ENCODE data around the gene MAFG.
A peak's percentile ranks its signal among the peaks of the same experiment; 100 is the strongest.

Gene MAFG

DNA sequence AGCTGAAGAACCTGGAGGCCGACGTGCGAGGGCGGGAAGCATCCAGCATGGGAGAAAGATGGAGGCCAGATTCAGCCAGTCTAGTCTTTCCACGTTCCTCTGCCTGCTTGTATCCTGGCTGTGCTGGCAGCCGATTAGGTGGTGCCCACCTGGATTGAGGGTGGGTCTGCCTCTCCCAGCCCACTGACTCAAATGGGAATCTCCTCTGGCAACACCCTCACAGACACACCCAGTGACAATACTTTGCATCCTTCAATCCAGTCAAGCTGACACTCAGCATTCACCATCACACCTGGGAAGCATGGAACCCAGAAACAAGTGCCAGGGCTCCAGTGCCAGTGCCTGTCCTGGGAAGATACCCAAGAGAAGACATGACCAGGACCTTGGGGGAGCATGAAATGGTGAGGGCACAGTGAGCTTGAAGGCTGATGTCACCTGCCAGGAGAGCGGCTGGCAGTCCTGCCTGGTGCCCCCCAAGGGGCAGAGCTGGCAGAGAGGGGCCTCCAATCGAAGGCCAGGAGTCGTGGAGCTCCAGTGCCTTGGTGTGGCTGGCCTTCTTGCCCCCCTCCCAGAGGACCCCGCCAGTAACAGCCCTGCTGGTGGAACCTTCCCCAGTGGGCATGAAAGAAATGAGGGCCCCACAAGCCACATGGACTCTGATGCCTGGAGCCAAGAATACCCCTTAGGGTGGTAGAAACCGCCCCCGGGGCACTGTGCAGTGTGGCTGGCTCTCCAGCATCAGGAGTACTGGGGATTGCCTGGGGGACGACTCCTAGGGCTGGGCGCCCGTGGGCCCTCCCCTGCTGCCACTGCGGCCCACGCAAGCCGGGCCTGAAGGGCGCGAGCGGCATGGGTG, 26.1 kb downstream of the MAFG start:
- peaks cover 49 to 65% of the 10 kb centered on the region in 2 experiments for H3K36me3 ChIP-seq (ENCODE audit: control insufficient read depth in 1 of 2, insufficient read depth in 2 of 2, low read length in 2 of 2)
- peaks cover 3% of the 10 kb centered on the region for H3K9me3 ChIP-seq (ENCODE audit: insufficient read depth, low read depth, low read length)
- no peak overlapping the region for H2AFZ ChIP-seq (ENCODE audit: insufficient read depth, low read length, poor library complexity)
- H3K4me3 ChIP-seq (ENCODE audit: low read depth, low read length) = no peak overlapping the region
- no peak overlapping the region for H2BK5ac ChIP-seq (ENCODE audit: low read depth, low read length, poor library complexity)
- H3K4me1 ChIP-seq (ENCODE audit: control insufficient read depth in 1 of 2, insufficient read depth in 2 of 2, low read length in 2 of 2) = peaks cover 8 to 29% of the 10 kb centered on the region in 2 experiments
- peak overlapping the region; percentile 17 for H4K8ac ChIP-seq (ENCODE audit: low read depth, low read length)
- no peak overlapping the region for H3K23ac ChIP-seq (ENCODE audit: low read length)
- WGBS (ENCODE audit: extremely low coverage, insufficient coverage, insufficient read length) = no CpG with 5 or more reads among the region's 21 CpGs
- H3K18ac ChIP-seq (ENCODE audit: low read length) = no peak overlapping the region
- no peak overlapping the region for H4K12ac ChIP-seq (ENCODE audit: low read depth, low read length)
- H3K27ac ChIP-seq (ENCODE audit: low read depth, low read length) = no peak overlapping the region
- peak overlapping the region; percentile 23 for H3K14ac ChIP-seq (ENCODE audit: low read length)
- no peak overlapping the region for H3K4ac ChIP-seq (ENCODE audit: low read depth, low read length)
- no peak overlapping the region for H2BK120ac ChIP-seq (ENCODE audit: insufficient read depth, low read length, poor library complexity)
- no peaks in the 10 kb centered on the region for H3K79me2 ChIP-seq (ENCODE audit: control insufficient read depth, insufficient read depth, low read length, poor library complexity)
- H2AK5ac ChIP-seq (ENCODE audit: low read length) = no peak overlapping the region
- DNase-seq = no peak
- H2BK12ac ChIP-seq (ENCODE audit: low read length) = no peak overlapping the region
- H3K27me3 ChIP-seq (ENCODE audit: insufficient read depth, low read length) = peaks cover 5% of the 10 kb centered on the region
- H3K79me1 ChIP-seq (ENCODE audit: low read length) = peaks cover 11% of the 10 kb centered on the region
- H4K91ac ChIP-seq (ENCODE audit: low read depth, low read length) = peak overlapping the region; percentile 60
- H3K4me2 ChIP-seq (ENCODE audit: low read length) = peak overlapping the region; percentile 70
- H3K9ac ChIP-seq (ENCODE audit: low read length) = no peak overlapping the region

GRCh38 chr17:81900181-81900820, 27.2 kb downstream of the MAFG start:
- no peak overlapping the region for H3K4me3 ChIP-seq (ENCODE audit: low read depth, low read length)
- DNase-seq = peak in 1 of 2 donors; percentile 40
- H2BK12ac ChIP-seq (ENCODE audit: low read length) = no peak overlapping the region
- no peak overlapping the region for H3K4ac ChIP-seq (ENCODE audit: low read depth, low read length)
- H3K79me2 ChIP-seq (ENCODE audit: control insufficient read depth, insufficient read depth, low read length, poor library complexity) = no peaks in the 10 kb centered on the region
- WGBS (ENCODE audit: extremely low coverage, insufficient coverage, insufficient read length) = no CpG with 5 or more reads among the region's 18 CpGs
- H2AFZ ChIP-seq (ENCODE audit: insufficient read depth, low read length, poor library complexity) = no peak overlapping the region
- H3K9me3 ChIP-seq (ENCODE audit: insufficient read depth, low read depth, low read length) = peaks cover 3% of the 10 kb centered on the region
- no peak overlapping the region for H3K23ac ChIP-seq (ENCODE audit: low read length)
- H3K14ac ChIP-seq (ENCODE audit: low read length) = no peak overlapping the region
- no peak overlapping the region for H3K9ac ChIP-seq (ENCODE audit: low read length)
- H3K18ac ChIP-seq (ENCODE audit: low read length) = no peak overlapping the region
- H3K27me3 ChIP-seq (ENCODE audit: insufficient read depth, low read length) = peaks cover 5% of the 10 kb centered on the region
- peaks cover 46 to 61% of the 10 kb centered on the region in 2 experiments for H3K36me3 ChIP-seq (ENCODE audit: control insufficient read depth in 1 of 2, insufficient read depth in 2 of 2, low read length in 2 of 2)
- peak overlapping the region; percentile 23 for H3K27ac ChIP-seq (ENCODE audit: low read depth, low read length)
- H2BK5ac ChIP-seq (ENCODE audit: low read depth, low read length, poor library complexity) = peak overlapping the region; percentile 43
- H2AK5ac ChIP-seq (ENCODE audit: low read length) = no peak overlapping the region
- H3K79me1 ChIP-seq (ENCODE audit: low read length) = peaks cover 11% of the 10 kb centered on the region
- H4K91ac ChIP-seq (ENCODE audit: low read depth, low read length) = peak overlapping the region; percentile 58
- H4K8ac ChIP-seq (ENCODE audit: low read depth, low read length) = no peak overlapping the region
- no peak overlapping the region for H4K12ac ChIP-seq (ENCODE audit: low read depth, low read length)
- peak overlapping the region; percentile 18 for H2BK120ac ChIP-seq (ENCODE audit: insufficient read depth, low read length, poor library complexity)
- peaks cover 8 to 29% of the 10 kb centered on the region in 2 experiments for H3K4me1 ChIP-seq (ENCODE audit: control insufficient read depth in 1 of 2, insufficient read depth in 2 of 2, low read length in 2 of 2)
- no peak overlapping the region for H3K4me2 ChIP-seq (ENCODE audit: low read length)

GRCh38 chr17:81899514-81900166, 27.9 kb downstream of the MAFG start:
- Histone ChIP-seq H2AK5ac (ENCODE audit: low read length) (no peak overlapping the region), H3K27ac (ENCODE audit: low read depth, low read length) (peak overlapping the region; percentile 77), H2AFZ (ENCODE audit: insufficient read depth, low read length, poor library complexity) (no peak overlapping the region), H3K14ac (ENCODE audit: low read length) (peak overlapping the region; percentile 13), H2BK120ac (ENCODE audit: insufficient read depth, low read length, poor library complexity) (peak overlapping the region; percentile 84), H3K23ac (ENCODE audit: low read length) (no peak overlapping the region), H3K9ac (ENCODE audit: low read length) (no peak overlapping the region), H3K36me3 (ENCODE audit: control insufficient read depth in 1 of 2, insufficient read depth in 2 of 2, low read length in 2 of 2) (peaks cover 44 to 58% of the 10 kb centered on the region in 2 experiments), H3K27me3 (ENCODE audit: insufficient read depth, low read length) (peaks cover 5% of the 10 kb centered on the region), H4K8ac (ENCODE audit: low read depth, low read length) (no peak overlapping the region), H3K18ac (ENCODE audit: low read length) (peak overlapping the region; percentile 45), H3K79me2 (ENCODE audit: control insufficient read depth, insufficient read depth, low read length, poor library complexity) (no peaks in the 10 kb centered on the region), H2BK5ac (ENCODE audit: low read depth, low read length, poor library complexity) (peak overlapping the region; percentile 4), H3K79me1 (ENCODE audit: low read length) (peaks cover 11% of the 10 kb centered on the region), H4K91ac (ENCODE audit: low read depth, low read length) (peak overlapping the region; percentile 94), H4K12ac (ENCODE audit: low read depth, low read length) (no peak overlapping the region), H3K9me3 (ENCODE audit: insufficient read depth, low read depth, low read length) (peaks cover 3% of the 10 kb centered on the region), H3K4me2 (ENCODE audit: low read length) (no peak overlapping the region), H2BK12ac (ENCODE audit: low read length) (no peak overlapping the region), H3K4me1 (ENCODE audit: control insufficient read depth in 1 of 2, insufficient read depth in 2 of 2, low read length in 2 of 2) (peaks cover 8 to 29% of the 10 kb centered on the region in 2 experiments), H3K4ac (ENCODE audit: low read depth, low read length) (no peak overlapping the region), H3K4me3 (ENCODE audit: low read depth, low read length) (no peak overlapping the region)
- peak; percentile 54 to 69 for DNase-seq
- WGBS (ENCODE audit: extremely low coverage, insufficient coverage, insufficient read length) = no CpG with 5 or more reads among the region's 22 CpGs

DNA sequence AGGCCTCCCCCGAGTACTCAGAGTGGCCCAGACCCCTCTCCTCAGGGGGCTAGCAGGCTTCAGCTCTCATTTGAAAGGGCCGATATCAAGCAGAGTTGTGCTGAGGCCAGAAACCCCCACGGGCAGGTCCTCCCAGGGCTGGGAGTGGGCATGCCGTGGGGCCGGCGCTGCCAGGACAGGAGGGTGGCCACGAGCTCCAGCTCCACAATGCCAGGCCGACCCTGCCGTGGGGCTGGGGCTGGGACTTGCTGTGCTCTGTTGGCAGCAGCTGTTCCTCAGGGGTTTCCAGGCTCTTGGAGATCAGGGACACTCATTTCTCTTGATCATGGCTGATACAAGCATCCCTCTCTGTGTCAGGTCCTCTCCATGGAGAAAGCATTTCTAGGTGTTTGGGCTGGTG, 28.6 kb downstream of the MAFG start:
- no peak overlapping the region for H3K9ac ChIP-seq (ENCODE audit: low read length)
- peak overlapping the region; percentile 55 for H4K12ac ChIP-seq (ENCODE audit: low read depth, low read length)
- peak overlapping the region; percentile 74 for H3K18ac ChIP-seq (ENCODE audit: low read length)
- H3K27me3 ChIP-seq (ENCODE audit: insufficient read depth, low read length) = peaks cover 5% of the 10 kb centered on the region
- no peak overlapping the region for H2AFZ ChIP-seq (ENCODE audit: insufficient read depth, low read length, poor library complexity)
- peaks cover 42 to 54% of the 10 kb centered on the region in 2 experiments for H3K36me3 ChIP-seq (ENCODE audit: control insufficient read depth in 1 of 2, insufficient read depth in 2 of 2, low read length in 2 of 2)
- H3K79me2 ChIP-seq (ENCODE audit: control insufficient read depth, insufficient read depth, low read length, poor library complexity) = no peaks in the 10 kb centered on the region
- peaks cover 11% of the 10 kb centered on the region for H3K79me1 ChIP-seq (ENCODE audit: low read length)
- no peak for DNase-seq
- H3K27ac ChIP-seq (ENCODE audit: low read depth, low read length) = peak overlapping the region; percentile 77
- peak overlapping the region; percentile 63 for H2BK12ac ChIP-seq (ENCODE audit: low read length)
- peaks cover 8 to 29% of the 10 kb centered on the region in 2 experiments for H3K4me1 ChIP-seq (ENCODE audit: control insufficient read depth in 1 of 2, insufficient read depth in 2 of 2, low read length in 2 of 2)
- H3K14ac ChIP-seq (ENCODE audit: low read length) = peak overlapping the region; percentile 73
- peak overlapping the region; percentile 84 for H2BK120ac ChIP-seq (ENCODE audit: insufficient read depth, low read length, poor library complexity)
- WGBS (ENCODE audit: extremely low coverage, insufficient coverage, insufficient read length) = no CpG with 5 or more reads among the region's 9 CpGs
- peaks cover 6% of the 10 kb centered on the region for H3K9me3 ChIP-seq (ENCODE audit: insufficient read depth, low read depth, low read length)
- H2AK5ac ChIP-seq (ENCODE audit: low read length) = no peak overlapping the region
- H2BK5ac ChIP-seq (ENCODE audit: low read depth, low read length, poor library complexity) = peak overlapping the region; percentile 83
- H4K8ac ChIP-seq (ENCODE audit: low read depth, low read length) = peak overlapping the region; percentile 26
- peak overlapping the region; percentile 4 for H3K4me3 ChIP-seq (ENCODE audit: low read depth, low read length)
- no peak overlapping the region for H3K4me2 ChIP-seq (ENCODE audit: low read length)
- H4K91ac ChIP-seq (ENCODE audit: low read depth, low read length) = peak overlapping the region; percentile 94
- H3K23ac ChIP-seq (ENCODE audit: low read length) = no peak overlapping the region
- no peak overlapping the region for H3K4ac ChIP-seq (ENCODE audit: low read depth, low read length)
